HS-5 (cell line): ENCODE data around the gene DPP8.
"Not testable (repeated sequence)": the region's sequence is repeated elsewhere in the genome, so short reads cannot be mapped to it uniquely, and the experiment has no call there.

ENCODE experiments used
- DNase-seq: peaks from one replicate; pipeline ENCODE4 v3.0.0-alpha.2; 2012; ENCODE audit warnings: low read depth

The DPP8 gene

DNA sequence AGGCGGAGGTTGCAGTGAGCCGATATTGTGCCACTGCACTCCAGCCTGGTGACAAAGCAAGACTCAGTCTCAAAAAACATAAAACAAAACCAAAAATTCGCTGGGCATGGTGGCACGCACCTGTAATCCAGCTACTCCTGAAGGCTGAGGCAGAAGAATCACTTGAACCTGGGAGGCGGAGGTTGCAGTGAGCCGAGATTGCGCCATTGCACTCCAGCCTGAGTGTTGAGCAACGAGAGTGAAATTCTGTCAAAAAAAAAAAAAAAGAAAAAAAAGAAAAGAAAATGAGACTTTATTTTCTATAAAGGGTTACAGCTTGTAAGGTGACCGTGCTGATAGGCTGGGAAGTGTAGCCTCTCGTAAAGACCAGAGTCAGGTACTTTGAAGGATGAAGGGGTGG lies 6.7 kb upstream of the DPP8 start:
- DNase-seq, result no peak

DNA sequence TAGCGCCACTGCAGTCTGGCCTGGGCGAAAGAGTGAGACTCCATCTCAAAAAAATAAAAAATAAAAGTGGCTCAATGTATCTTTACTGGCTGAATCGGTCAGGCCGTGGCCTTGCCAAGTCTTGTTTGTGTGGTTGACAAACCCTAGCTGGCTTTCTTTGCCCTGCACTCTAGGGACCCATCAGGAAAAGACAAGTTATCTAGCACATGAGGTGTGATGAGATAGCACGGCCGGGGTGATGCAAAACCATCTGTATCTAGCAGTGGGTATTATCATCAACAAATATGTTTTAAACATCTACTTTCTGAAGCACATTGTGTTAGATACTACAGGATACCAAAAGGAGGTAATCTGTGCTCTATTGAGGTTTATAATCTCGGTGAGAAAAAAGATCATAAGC lies 3.9 kb upstream of the DPP8 start:
- no peak for DNase-seq

DNA sequence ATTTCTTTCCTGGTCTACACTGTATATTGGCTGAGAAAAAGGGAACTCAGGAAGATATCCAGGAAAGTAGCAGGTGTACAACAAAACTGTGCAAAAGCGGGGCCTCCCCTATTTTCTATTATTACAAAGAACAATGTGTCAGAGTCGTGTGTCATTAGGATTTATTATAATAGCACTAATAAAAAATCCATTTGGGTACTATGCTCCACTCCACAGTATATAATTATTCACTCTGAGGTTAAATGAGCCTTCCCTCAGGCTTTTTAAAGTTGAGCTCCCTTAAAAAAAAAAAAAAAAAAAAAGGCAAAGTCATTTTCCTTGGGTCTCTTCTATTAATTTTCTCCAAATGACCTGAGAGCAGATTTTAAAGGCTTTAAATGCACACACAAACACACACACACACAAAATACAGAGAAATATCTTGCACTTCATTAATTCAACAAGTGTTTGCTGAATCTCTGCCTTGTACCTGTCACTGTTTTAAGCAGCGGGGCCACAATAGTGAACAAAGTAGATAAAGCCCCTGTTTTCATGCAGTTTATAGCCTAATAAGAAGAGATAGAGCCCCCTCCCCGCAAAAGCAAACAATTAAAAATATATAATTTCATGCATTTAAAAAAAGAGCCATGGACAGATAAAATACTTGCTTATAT lies 1.3 kb upstream of the DPP8 start:
- no peak for DNase-seq

DNA sequence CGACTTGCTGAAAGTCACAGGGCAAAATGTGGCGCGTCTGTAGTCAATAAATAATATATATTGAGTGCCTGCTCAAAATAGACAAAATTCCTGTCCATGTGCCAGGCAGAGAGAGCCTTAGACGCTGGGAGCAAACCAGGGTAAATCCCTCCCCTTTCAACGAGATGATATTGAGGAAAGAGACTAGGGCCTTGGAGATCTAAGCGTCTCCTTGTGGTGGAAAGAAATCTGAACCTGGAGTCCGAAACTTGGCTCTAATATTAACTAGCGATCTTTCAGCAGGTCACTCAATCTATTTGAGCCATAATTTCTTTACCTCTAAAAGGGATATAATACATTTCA lies 348 bp upstream of the DPP8 start:
- no peak for DNase-seq

DNA sequence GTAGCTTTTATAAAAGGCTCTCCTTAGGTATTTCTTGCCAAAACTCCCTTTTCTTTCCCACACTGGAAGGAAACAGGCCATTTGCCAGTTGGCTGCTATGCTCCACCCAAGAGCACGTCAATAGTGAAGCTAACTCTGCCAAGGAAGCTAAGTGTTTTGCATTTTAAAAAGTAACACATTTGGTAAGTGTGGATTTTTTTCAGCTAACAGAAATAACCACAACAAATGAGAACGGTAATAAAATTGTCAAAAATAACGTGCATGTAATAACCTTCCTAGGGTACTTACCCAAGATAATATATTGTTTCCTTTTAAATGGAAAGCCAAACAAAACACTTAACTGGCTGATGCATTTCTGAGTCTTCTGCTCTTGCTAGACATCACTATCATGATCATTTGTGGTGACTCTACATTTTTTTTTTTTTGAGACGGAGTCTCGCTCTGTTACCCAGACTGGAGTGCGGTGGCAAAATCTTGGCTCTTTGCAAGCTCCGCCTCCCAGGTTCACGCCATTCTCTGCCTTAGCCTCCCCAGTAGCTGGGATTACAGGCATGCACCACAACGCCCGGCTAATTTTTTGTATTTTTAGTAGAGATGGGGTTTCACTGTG lies 4.6 kb downstream of the DPP8 start:
- DNase-seq, result no peak

DNA sequence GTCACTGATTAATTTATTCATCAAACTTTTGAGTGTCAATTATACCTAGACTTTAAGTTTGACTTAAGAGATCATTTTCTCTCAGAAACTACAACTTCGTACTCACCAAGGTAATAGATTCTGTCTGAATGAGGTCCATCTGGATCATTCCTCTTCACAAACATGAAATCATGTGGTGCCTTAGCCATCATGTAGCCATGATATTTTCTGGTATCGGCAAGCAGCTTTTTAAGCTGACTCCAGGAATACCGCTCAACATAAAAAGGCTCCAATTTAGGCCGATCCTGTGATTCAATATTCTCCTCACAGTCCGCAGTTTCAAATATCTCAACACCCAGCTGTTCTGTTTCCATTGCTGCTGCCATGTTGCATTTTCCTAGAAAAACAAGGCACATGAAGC lies 5.3 kb downstream of the DPP8 start:
- no peak for DNase-seq

DNA sequence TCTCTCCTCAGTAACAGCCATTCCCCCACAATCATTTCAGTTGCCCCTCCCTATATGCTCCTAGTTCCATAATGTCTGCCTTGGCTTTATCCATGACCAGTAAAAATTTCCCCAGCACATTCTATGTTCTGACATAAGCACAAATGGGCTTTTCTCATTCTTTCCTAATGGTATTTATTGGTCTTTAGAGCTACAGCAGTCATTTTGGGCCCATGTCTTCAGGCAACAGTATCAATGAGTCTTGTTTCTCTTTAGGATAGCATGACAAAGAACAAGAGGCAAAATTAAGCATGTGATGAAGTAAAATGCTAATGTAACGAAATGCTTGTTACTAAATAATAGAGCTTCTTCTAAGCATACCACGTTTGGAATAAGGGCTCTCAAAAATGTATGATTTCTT lies 8.2 kb downstream of the DPP8 start:
- no peak for DNase-seq

DNA sequence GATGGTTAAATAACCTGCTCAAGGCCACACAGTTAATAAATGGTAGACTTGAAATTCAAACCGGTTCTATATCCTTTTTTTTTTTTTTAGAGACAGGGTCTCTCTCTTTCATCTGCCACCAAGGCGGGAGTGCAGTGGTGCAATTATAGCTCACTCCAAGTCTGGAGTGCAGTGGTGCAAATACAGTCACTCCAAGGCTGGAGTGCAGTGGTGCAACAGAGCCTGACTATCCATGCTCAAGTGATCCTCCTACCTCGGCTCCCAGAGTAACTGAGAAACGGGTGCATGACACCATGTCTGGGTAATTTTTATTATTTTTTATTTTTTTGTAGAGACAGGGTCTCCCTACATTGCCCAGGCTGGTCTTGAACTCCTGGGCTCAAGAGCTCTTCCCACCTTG lies 23.4 kb downstream of the DPP8 start:
- DNase-seq, result no peak

DNA sequence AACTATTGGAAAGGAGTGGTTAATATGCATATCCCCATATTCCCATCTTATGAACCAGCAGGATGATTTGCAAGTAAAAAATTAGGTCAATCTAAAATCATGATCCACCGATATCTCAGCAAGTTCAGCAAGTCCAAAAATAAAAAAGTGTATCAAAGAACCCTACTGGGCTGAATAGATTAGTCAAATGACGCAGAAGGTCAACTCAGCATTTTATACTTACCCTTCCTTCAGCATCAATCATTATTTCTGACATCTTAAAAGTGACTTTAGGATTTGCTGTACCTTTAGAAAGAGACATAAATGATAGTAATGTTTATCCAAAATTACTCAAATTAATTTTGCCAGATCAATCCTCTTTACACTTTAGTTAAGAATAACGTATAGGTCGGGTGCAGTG lies 32.6 kb downstream of the DPP8 start:
- no peak for DNase-seq

DNA sequence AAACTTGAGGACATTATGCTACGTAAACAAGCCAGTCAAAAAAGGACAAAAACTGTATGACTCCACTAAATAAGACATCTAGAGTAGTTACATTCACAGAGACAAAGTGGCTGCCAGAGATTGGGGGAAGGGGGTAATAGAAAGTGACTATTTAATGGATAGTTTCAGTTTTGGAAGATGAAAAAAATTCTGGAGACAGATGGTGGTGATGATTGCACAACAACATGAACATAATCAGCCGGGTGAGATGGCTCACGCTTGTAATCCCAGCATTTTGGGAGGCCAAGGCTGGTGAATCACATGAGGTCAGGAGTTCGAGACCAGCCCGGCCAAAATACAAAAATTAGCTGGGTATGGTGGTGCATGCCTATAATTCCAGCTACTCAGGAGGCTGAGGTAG lies 40.6 kb downstream of the DPP8 start:
- DNase-seq, result peak; percentile 26

DNA sequence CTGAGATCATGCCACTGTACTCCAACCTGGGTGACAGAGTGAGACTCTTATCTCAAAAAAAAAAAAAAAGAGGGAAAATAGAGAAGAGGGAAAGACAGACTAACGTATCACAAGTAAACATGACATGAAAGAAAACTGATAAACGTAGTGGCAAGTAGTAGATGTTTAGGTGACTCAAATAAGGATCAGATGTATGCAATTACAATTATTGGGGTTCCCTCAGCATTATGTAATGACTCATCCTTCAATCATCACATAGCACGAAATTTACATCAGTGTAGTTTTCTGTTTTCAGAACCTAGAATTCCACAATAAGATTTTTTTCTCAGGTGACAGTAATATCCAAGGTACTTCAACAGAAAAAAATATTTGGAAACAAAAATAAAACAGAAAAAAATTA lies 46.6 kb downstream of the DPP8 start:
- no peak for DNase-seq

DNA sequence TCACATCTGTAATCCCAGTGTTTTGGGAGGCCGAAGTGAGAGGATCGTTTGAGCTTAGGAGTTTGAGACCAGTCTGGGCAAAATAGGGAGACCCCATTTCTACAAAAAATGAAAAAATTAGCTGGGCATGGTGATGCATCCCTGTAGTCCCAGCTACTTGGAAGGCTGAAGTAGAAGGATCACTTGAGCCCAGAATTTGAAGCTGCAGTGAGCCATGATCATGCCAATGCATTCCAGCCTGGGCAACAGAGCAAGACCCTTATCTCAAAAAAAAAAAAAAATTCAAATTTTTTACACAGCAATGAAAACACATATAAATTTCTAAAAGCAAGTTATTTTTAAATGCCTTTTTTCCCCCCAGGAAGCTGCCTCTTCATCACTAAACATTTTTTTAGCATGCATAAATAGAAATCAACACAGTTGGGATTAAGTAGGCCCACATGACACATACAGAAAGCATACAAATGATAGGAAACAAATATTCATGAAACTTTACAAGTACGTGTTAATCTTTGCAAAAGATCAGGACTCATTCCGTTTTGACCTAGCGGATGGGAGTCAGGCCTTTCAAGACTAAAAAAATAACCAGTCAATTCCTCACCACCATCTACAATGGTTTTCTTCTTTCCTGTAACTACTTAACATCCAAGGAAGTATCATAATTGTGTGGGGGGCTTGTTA lies 49.1 kb downstream of the DPP8 start:
- DNase-seq, result no peak

DNA sequence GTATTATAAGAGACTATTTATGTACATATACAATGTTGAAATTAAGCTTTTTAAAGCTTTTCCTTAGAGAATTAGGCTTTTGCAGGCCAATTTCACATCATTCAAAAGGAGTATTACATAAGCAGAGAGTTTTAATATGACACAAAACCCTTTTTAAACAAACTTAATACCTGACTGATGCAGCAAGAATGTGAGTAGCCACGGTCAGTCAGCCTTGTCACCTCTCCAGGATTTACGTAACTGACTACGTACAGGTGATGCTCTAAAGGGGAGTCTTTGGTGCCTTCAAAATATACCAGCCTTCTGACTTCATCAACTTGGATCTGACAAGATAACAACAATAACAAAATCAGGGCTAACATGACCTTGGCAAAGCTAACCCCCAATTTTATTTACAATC lies 50.6 kb downstream of the DPP8 start:
- no peak for DNase-seq

DNA sequence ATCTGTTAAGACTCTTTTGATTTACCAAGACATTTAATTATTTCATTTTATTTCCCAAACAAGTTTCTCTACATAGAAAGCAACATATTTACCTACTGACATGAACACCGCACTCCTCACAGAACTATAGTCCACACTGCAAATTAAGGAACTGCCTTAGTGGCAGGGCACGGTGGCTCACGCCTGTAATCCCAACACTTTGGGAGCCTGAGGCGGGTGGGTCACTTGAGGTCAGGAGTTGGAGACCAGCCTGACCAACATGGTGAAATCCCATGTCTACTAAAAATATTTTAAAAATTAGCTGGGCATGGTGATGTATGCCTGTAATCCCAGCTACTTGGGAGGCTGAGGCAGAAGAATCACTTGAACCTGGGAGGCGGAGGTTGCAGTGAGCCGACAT lies 54.4 kb downstream of the DPP8 start:
- not testable (repeated sequence) for DNase-seq

DNA sequence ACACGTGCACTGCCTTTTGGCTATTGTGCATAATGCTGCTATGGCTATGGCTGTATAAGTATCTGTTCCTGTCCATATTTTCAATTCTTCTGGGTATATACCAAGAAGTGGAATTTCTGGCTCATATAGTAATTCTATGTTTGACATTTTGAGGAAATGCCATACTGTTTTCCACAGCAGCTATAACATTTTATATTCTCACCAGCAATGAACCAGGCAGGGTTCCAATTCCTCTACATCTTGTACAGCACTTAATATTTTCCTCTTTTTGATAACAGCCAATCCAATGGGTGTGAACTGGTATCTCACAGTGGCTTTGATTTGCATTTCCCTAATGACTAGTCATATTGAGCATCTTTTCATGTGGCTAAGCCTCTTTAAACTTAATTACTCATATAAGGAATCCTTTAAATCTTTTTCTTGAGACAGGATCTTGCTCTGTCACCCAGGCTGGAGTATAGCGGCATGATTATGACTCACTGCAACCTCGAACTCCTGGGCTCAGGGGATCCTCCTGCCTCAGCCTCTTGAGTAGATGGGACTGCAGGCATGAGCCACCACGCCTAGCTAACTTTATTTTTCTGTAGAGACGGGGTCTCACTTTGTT lies 56.6 kb downstream of the DPP8 start:
- no peak for DNase-seq

DNA sequence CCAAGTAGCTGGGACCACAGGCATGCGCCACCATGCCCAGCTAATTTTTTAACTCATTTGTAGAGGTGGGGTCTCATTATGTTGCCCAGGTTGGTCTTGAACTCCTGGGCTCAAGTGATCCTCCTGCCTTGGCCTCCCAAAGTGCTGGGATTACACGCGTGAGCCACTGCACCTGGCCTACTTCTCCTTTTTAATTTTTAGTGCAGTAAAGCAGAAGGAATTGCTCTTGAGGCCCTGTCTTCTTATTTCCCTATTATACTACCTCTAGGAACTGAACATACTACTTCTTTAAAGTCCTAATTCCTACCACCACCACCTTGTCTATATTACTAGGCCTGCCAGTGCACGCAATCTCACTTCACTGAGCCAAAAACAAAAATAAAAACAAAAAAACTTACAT lies 62.2 kb downstream of the DPP8 start:
- DNase-seq, result not testable (repeated sequence)

DNA sequence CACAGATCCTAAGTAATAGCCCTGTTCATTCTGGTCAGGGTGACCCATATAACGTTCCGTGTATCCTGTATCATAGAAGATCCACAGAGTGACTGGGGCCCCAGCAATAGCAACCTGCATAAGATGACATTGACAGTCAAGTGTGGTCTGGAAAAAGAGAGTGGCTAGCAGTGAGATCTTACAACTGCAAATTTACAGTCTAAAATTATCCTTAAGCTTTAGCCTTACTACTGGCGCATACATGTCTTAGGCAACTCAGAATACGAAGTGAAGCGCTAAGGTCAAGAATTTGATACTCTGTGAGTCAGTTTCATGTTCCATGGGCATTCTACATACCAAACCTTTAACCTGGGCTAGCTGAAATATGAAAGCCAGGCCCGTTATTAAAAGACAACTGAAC lies 65.5 kb downstream of the DPP8 start:
- no peak for DNase-seq

DNA sequence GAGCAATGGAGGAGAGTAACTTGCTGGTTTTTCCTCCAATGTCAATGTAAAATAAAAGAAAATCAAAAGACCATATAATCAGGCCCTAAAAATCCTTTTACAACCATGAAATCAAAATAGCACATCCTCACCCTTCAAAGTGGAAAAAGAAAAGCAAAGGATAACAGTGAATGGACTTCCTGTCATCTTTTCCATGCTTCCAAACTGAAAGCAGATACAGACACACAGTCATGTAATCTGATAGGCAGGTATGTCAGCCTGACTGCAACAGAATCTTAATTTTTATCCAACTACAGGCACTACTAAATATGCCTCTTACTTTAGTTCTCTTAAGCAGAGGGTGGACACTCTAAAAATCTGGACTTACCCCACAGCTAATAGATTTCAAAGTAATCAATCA lies 66.9 kb downstream of the DPP8 start:
- no peak for DNase-seq

DNA sequence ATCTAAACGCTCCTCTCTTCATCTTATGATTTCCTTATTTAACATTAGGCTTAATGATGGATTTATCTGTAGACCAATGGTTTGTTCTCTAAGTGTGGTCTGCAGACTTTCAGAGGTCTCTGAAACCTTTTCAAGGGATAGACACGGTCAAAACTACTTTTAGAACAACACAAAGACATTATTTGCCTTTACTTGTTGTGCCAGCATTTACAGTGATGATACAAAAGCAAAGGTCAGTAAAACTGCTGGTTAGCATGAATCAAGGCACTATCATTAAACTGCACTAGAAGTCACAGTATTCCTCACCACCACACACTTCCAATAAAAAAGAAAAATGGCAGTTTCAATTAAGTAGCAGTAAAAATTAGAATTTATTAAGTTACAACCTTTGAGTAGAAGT lies 70.3 kb downstream of the DPP8 start:
- no peak for DNase-seq

DNA sequence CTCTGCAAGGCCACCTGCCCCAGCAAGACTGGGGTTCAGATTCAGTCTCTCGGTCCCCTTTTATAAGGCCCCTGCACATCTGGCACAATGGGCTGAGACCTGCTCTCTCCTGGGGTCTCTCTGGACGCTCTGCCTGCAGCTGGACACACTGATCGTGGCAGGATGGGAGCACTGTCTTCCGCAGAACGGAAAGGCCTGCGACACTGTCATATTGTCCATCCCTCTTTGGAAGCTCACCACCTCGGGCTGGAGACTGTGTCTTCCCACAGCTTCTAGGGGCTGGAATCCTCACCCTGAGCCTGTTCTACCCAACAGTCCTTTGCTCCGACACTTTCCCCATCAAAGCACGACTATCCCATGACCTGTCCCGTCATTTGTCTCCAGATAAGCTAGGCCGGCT lies 83.3 kb downstream of the DPP8 start:
- no peak for DNase-seq

DNA sequence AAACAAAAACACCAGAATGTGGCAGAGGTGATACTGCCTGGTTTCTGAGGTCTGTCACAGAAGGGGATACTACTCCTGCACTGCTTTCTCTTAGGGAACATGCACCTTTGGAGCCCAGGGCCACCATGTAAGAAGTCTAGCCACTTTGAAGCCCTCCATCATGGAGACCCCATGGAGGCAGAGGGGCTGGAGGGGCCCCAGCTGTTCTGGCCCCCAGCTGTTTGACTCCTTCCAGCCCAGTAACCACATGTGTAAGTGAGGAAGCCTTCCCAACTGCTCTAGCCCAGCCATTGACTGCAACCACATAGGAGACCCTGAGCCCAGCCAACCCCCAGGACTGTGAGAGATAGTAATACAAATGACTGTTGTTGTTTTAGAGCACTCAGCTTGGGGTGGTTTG lies 85.8 kb downstream of the DPP8 start:
- no peak for DNase-seq

DNA sequence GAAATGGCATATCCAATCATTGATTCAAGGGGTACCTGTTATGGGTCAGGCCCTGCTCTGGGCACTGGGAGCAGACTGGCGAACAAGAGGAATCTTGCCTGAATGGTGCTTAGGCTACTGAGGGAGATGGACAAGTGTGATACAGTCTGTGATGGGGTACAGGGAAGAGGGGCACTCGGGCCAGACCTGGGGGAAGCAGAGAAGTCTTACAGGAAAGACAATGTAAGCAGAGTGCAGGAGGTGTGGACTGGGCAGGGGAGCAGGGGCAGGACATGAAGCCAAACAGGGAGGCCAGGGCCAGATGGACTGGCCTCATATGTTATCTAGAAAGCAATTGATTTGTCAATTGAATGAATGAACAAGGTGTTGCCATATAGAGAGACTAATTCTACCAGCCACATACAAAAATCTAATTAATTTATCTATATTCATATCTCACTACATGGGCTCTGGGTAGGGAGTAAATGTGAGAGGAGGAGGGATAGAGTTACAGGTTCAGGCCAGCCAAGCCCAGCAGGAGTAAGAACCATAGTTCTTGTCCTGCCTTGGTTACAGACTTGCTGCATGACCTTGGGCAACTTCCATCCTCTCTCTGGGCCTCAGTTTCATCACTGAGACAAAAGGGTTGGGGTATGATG lies 91.2 kb downstream of the DPP8 start:
- no peak for DNase-seq

DNA sequence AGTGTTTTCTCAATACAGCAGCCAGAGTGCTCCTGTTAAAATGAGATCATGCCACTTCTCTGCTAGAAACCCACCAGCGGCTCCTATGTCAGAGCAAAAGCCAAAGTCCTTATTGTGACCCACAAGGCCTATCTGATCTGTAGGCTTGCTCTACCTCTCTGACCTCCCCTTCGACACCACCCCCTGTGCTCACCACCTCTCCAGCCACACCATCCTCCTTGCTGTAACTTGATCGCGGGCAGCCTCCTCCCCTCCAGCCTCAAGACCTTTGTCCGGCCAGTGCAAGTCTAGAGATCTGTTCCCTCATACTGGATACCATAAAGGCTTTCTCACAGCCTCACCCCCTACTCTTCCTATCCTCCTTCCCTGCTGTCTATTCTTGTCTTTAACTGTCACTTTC lies 92.8 kb downstream of the DPP8 start:
- no peak for DNase-seq
